ENCODE results near the gene FAM114A2.

DNA sequence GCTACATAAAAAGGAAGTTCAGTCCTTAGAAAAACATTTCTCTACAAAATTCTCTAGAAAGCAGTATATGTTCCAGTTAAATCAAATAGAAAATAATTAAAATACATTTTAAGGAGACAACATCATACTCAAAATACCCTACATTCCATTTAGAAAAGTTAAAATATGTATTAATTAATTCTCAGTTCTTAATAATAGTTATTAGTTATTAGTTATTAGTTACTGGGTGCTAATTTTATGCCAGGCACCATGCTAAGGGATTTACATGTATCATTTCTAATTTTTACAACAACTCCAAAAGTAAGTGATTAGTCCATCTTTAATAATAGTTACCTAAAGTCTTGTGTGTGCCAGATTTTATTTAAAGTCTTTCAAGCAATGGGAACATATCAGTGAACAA lies 38.0 kb downstream of the FAM114A2 start:
- TF ChIP-seq, protein P1, sequence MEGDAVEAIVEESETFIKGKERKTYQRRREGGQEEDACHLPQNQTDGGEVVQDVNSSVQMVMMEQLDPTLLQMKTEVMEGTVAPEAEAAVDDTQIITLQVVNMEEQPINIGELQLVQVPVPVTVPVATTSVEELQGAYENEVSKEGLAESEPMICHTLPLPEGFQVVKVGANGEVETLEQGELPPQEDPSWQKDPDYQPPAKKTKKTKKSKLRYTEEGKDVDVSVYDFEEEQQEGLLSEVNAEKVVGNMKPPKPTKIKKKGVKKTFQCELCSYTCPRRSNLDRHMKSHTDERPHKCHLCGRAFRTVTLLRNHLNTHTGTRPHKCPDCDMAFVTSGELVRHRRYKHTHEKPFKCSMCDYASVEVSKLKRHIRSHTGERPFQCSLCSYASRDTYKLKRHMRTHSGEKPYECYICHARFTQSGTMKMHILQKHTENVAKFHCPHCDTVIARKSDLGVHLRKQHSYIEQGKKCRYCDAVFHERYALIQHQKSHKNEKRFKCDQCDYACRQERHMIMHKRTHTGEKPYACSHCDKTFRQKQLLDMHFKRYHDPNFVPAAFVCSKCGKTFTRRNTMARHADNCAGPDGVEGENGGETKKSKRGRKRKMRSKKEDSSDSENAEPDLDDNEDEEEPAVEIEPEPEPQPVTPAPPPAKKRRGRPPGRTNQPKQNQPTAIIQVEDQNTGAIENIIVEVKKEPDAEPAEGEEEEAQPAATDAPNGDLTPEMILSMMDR (IDR thresholded peaks at IDR 0.05) = no peak
- TF ChIP-seq POLR2A (IDR thresholded peaks at IDR 0.05; ENCODE audit: low read depth) = no peak
- TF ChIP-seq POLR2AphosphoS5 (IDR thresholded peaks at IDR 0.05) = no peak
- no peak for TF ChIP-seq EP300 (IDR thresholded peaks at IDR 0.05)

Data from esophagus muscularis mucosa (tissue), 4 donors.